H9 (cell line): ENCODE measurements around the gene SLC44A1. TPM values are rescaled to one million over a fixed set of nuclear protein-coding genes. Genes with fewer than 3 reads are reported as not detected.
A peak's percentile ranks its signal among the peaks of the same experiment; 100 is the strongest.

Experiments
- DNase-seq: peaks from one replicate; pipeline ENCODE4 v3.0.0-alpha.2; 2017
- H2AFZ ChIP-seq: one replicate; pipeline ENCODE4 v1.6.1; 2013; ENCODE audit warnings: mild to moderate bottlenecking, low read length, control low read depth, moderate library complexity
- H2AK5ac ChIP-seq: 2 replicates; pipeline ENCODE4 v1.6.1; 2013; ENCODE audit warnings: low read length, control low read depth, mixed read lengths; ENCODE audit not compliant: insufficient read length
- H2BK120ac ChIP-seq: one replicate; pipeline ENCODE4 v1.6.1; 2013; ENCODE audit warnings: low read depth, mild to moderate bottlenecking, low read length, control low read depth, inconsistent platforms; ENCODE audit not compliant: poor library complexity, severe bottlenecking
- H2BK12ac ChIP-seq: 2 replicates; pipeline ENCODE4 v1.6.1; 2013; ENCODE audit warnings: low read length, control low read depth, mixed read lengths, low read depth; ENCODE audit not compliant: insufficient read length
- H2BK15ac ChIP-seq: 2 replicates; pipeline ENCODE4 v1.6.1; 2013; ENCODE audit warnings: low read depth, low read length, control low read depth
- H2BK20ac ChIP-seq: one replicate; pipeline ENCODE4 v1.6.1; 2013; ENCODE audit warnings: low read depth, mild to moderate bottlenecking, low read length, control low read depth, inconsistent platforms; ENCODE audit not compliant: poor library complexity, severe bottlenecking
- H2BK5ac ChIP-seq: 2 replicates; pipeline ENCODE4 v1.6.1; 2013; ENCODE audit warnings: low read length, control low read depth, mixed read lengths; ENCODE audit not compliant: insufficient read length
- H3K14ac ChIP-seq: 2 replicates; pipeline ENCODE4 v1.6.1; 2013; ENCODE audit warnings: low read length, control low read depth; ENCODE audit not compliant: insufficient read depth
- H3K18ac ChIP-seq: 2 replicates; pipeline ENCODE4 v1.6.1; 2013; ENCODE audit warnings: low read depth, mild to moderate bottlenecking, mixed read lengths, low read length, control low read depth; ENCODE audit not compliant: insufficient read length
- H3K23ac ChIP-seq: 2 replicates; pipeline ENCODE4 v1.6.1; 2013; ENCODE audit warnings: low read length, control low read depth, mixed read lengths, low read depth; ENCODE audit not compliant: insufficient read length
- H3K23me2 ChIP-seq: 2 replicates; pipeline ENCODE4 v1.6.1; 2013; ENCODE audit warnings: low read depth, mild to moderate bottlenecking, mixed read lengths, low read length, control low read depth; ENCODE audit not compliant: insufficient read length, poor library complexity, severe bottlenecking
- H3K27ac ChIP-seq: 2 replicates; pipeline ENCODE4 v1.5.1; 2013; ENCODE audit warnings: low read length, control low read depth, mixed read lengths, low read depth; ENCODE audit not compliant: insufficient read length
- H3K27me3 ChIP-seq: 2 replicates; pipeline ENCODE4 v1.6.1; 2013; ENCODE audit warnings: low read length, control low read depth, inconsistent platforms; ENCODE audit not compliant: insufficient read depth
- H3K4ac ChIP-seq: 2 replicates; pipeline ENCODE4 v1.6.1; 2013; ENCODE audit warnings: low read depth, mild to moderate bottlenecking, control low read depth, inconsistent platforms, low read length, moderate library complexity
- H3K4me1 ChIP-seq: 2 replicates; pipeline ENCODE4 v1.6.1; 2013; ENCODE audit warnings: low read length, control low read depth, inconsistent platforms; ENCODE audit not compliant: insufficient read depth
- H3K4me2 ChIP-seq: 2 replicates; pipeline ENCODE4 v1.6.1; 2013; ENCODE audit warnings: low read length, control low read depth, mixed read lengths; ENCODE audit not compliant: insufficient read length, insufficient read depth
- H3K56ac ChIP-seq: 2 replicates; pipeline ENCODE4 v1.6.1; 2013; ENCODE audit warnings: low read depth, mild to moderate bottlenecking, mixed read lengths, low read length, control low read depth; ENCODE audit not compliant: insufficient read length
- H3K79me1 ChIP-seq: 2 replicates; pipeline ENCODE4 v1.6.1; 2013; ENCODE audit warnings: low read depth, mild to moderate bottlenecking, moderate library complexity, low read length, control low read depth, inconsistent platforms; ENCODE audit not compliant: insufficient read depth, poor library complexity, severe bottlenecking
- H3K79me2 ChIP-seq: 2 replicates; pipeline ENCODE4 v1.6.1; 2013; ENCODE audit warnings: low read length, control low read depth, inconsistent platforms; ENCODE audit not compliant: insufficient read depth
- H3K9ac ChIP-seq: 2 replicates; pipeline ENCODE4 v1.6.1; 2013; ENCODE audit warnings: low read length, control low read depth, mixed read lengths; ENCODE audit not compliant: insufficient read length; ENCODE audit errors: extremely low read depth
- H3K9me3 ChIP-seq: one replicate; pipeline ENCODE4 v1.6.1; 2013; ENCODE audit warnings: low read depth, low read length, inconsistent platforms; ENCODE audit not compliant: control insufficient read depth
- H3T11ph ChIP-seq: one replicate; pipeline ENCODE4 v1.6.1; 2013; ENCODE audit warnings: mild to moderate bottlenecking, low read length, control low read depth, inconsistent platforms
- H4K20me1 ChIP-seq: one replicate; pipeline ENCODE4 v1.6.1; 2013; ENCODE audit not compliant: control insufficient read depth, insufficient read length, insufficient read depth
- H4K5ac ChIP-seq: 2 replicates; pipeline ENCODE4 v1.6.1; 2013; ENCODE audit warnings: low read depth, mild to moderate bottlenecking, mixed read lengths, low read length, control low read depth; ENCODE audit not compliant: insufficient read length
- H4K8ac ChIP-seq: replicated peaks from 2 replicates; pipeline ENCODE4 v1.6.1; 2013; ENCODE audit warnings: low read length, control low read depth, mixed read lengths, low read depth; ENCODE audit not compliant: insufficient read length
- H4K91ac ChIP-seq: 2 replicates; pipeline ENCODE4 v1.6.1; 2013; ENCODE audit warnings: low read depth, mild to moderate bottlenecking, moderate library complexity, mixed read lengths, low read length, control low read depth; ENCODE audit not compliant: insufficient read length
- H3K27ac Mint-ChIP-seq, 3 experiments: 2 replicates in 2 of 3; 3 replicates in 1 of 3; pipeline ENCODE4 v1.8.0; 2020 to 2021; ENCODE audit warnings: mixed read lengths in 3 of 3, mild to moderate bottlenecking in 1 of 3, moderate library complexity in 1 of 3
- H3K27me3 Mint-ChIP-seq: 2 replicates; pipeline ENCODE4 v1.8.0; 2021; ENCODE audit warnings: low read depth, mild to moderate bottlenecking, moderate library complexity, mixed read lengths
- H3K36me3 Mint-ChIP-seq, 3 experiments: 2 replicates in 2 of 3; 3 replicates in 1 of 3; pipeline ENCODE4 v1.8.0; 2020 to 2021; ENCODE audit warnings: low read depth in 3 of 3, mixed read lengths in 3 of 3; ENCODE audit not compliant: insufficient read depth in 1 of 3
- H3K4me1 Mint-ChIP-seq, 2 experiments: 2 replicates each; pipeline ENCODE4 v1.8.0; 2020; ENCODE audit warnings: mixed read lengths in 2 of 2
- H3K4me3 Mint-ChIP-seq, 2 experiments: 2 replicates in 1 of 2; 3 replicates in 1 of 2; pipeline ENCODE4 v1.8.0; 2020 to 2021; ENCODE audit warnings: mild to moderate bottlenecking in 2 of 2, mixed read lengths in 2 of 2, moderate library complexity in 1 of 2
- H3K9me3 Mint-ChIP-seq, 2 experiments: 2 replicates in 1 of 2; 3 replicates in 1 of 2; pipeline ENCODE4 v1.8.0; 2020; ENCODE audit warnings: mild to moderate bottlenecking in 2 of 2, mixed read lengths in 2 of 2, moderate library complexity in 1 of 2
- CTCF ChIP-seq: fragments of 200-600 bp; sonication (generic); conservative IDR thresholded peaks from 3 replicates; pipeline ENCODE4 v1.8.0; 2021; ENCODE audit warnings: antibody characterized with exemption, mild to moderate bottlenecking
- WGBS: extraction: QIAGEN DNeasy Blood & Tissue Kit; methylation state at CpG from one replicate; pipeline ENCODE4 v1.1.7; 2013; ENCODE audit warnings: missing lambda C conversion rate, low lambda C conversion rate, mixed read lengths; ENCODE audit not compliant: insufficient read length; ENCODE audit errors: extremely low coverage; 5-methylcytosine and 5-hydroxymethylcytosine counted together
- total RNA-seq: library from RNA; stranded (reverse); gene quantifications from 2 replicates; pipeline ENCODE4 v1.2.1, GENCODE V29; 2021

Gene SLC44A1
- total RNA-seq, 1 experiment from 2014 or later: 60.7 TPM

GRCh38 chr9:105296445-105296844 is 52.0 kb downstream of the SLC44A1 start:
- no peak for DNase-seq
- peak overlapping the region; percentile 25 for H3K9ac ChIP-seq
- no peak overlapping the region for H4K8ac ChIP-seq
- no peak overlapping the region for H2BK12ac ChIP-seq
- H2BK120ac ChIP-seq: peak overlapping the region; percentile 14
- Mint-ChIP-seq H3K4me1 (peaks cover 72 to 77% of the 10 kb centered on the region in 2 experiments), H3K36me3 (peaks cover 10 to 23% (median 21%) of the 10 kb centered on the region in 3 experiments), H3K4me3 (peak overlapping the region; percentile 38 to 39; a peak in 2 of 5 replicates), H3K9me3 (no peaks in the 10 kb centered on the region), H3K27ac (peak overlapping the region; percentile 76 to 95 (median 93)), H3K27me3 (no peaks in the 10 kb centered on the region)
- no peaks in the 10 kb centered on the region for H4K20me1 ChIP-seq
- H4K5ac ChIP-seq: no peak overlapping the region
- no peak overlapping the region for H4K91ac ChIP-seq
- H3T11ph ChIP-seq: no peak overlapping the region
- H2BK20ac ChIP-seq: no peak overlapping the region
- H3K27me3 ChIP-seq: no peaks in the 10 kb centered on the region
- no peaks in the 10 kb centered on the region for H3K79me1 ChIP-seq
- no peak for TF ChIP-seq CTCF
- H3K4me1 ChIP-seq: peaks cover 7% of the 10 kb centered on the region
- no peak overlapping the region for H3K23ac ChIP-seq
- no peak overlapping the region for H2BK15ac ChIP-seq
- H3K56ac ChIP-seq: no peak overlapping the region
- no peak overlapping the region for H2AFZ ChIP-seq
- H3K9me3 ChIP-seq: no peaks in the 10 kb centered on the region
- WGBS: no CpG with 5 or more reads among the region's 1 CpG
- no peak overlapping the region for H2BK5ac ChIP-seq
- H3K4ac ChIP-seq: no peak overlapping the region
- no peak overlapping the region for H3K14ac ChIP-seq
- H3K23me2 ChIP-seq: no peaks in the 10 kb centered on the region
- H3K79me2 ChIP-seq: no peaks in the 10 kb centered on the region; the same call in 1 of the 2 replicates
- H3K27ac ChIP-seq: peak overlapping the region; percentile 87
- no peak overlapping the region for H3K18ac ChIP-seq
- H2AK5ac ChIP-seq: no peak overlapping the region
- peak overlapping the region; percentile 24 for H3K4me2 ChIP-seq
